Mucosa of stomach (tissue), 1 donor: ENCODE data around the gene SMC4.
"Not testable (repeated sequence)": the region's sequence is repeated elsewhere in the genome, so short reads cannot be mapped to it uniquely, and the experiment has no call there.

Experiments used
- H3K27me3 ChIP-seq: one replicate; pipeline ENCODE4 v1.7.0; 2013; ENCODE audit warnings: mild to moderate bottlenecking, low read length; ENCODE audit not compliant: control insufficient read depth, insufficient read depth
- H3K36me3 ChIP-seq: one replicate; pipeline ENCODE4 v1.7.0; 2013; ENCODE audit warnings: low read length; ENCODE audit not compliant: control insufficient read depth, insufficient read depth
- H3K4me1 ChIP-seq: one replicate; pipeline ENCODE4 v1.7.0; 2013; ENCODE audit warnings: mild to moderate bottlenecking, low read length; ENCODE audit not compliant: control insufficient read depth, insufficient read depth
- H3K4me3 ChIP-seq: one replicate; pipeline ENCODE4 v1.7.0; 2013; ENCODE audit warnings: low read length
- H3K9ac ChIP-seq: one replicate; pipeline ENCODE4 v1.7.0; 2013; ENCODE audit warnings: mild to moderate bottlenecking, low read length, moderate library complexity
- H3K9me3 ChIP-seq: one replicate; pipeline ENCODE4 v1.7.0; 2013; ENCODE audit warnings: mild to moderate bottlenecking, low read length, moderate library complexity; ENCODE audit not compliant: control insufficient read depth
- donor health status: Pancreatic carcinoma.

SMC4 gene

GRCh38 chr3:160399125-160400029 is at the start of gene SMC4, which contains the start of gene IFT80:
Gene SMC4, plus strand, starts transcription at chr3:160399650. Its CDS starts 1,177 bp downstream, at chr3:160400827.
Gene IFT80, minus strand, starts transcription at chr3:160399225. Its CDS starts 14,625 bp downstream, at chr3:160384600.
- Histone ChIP-seq H3K9ac (peak within 1 kb of the TSS; percentile 91), H3K4me1 (no peaks in the 10 kb centered on the region), H3K9me3 (no peaks in the 10 kb centered on the region), H3K4me3 (peak within 1 kb of the TSS; percentile 92), H3K36me3 (no peaks in the 10 kb centered on the region), H3K27me3 (no peaks in the 10 kb centered on the region)

DNA sequence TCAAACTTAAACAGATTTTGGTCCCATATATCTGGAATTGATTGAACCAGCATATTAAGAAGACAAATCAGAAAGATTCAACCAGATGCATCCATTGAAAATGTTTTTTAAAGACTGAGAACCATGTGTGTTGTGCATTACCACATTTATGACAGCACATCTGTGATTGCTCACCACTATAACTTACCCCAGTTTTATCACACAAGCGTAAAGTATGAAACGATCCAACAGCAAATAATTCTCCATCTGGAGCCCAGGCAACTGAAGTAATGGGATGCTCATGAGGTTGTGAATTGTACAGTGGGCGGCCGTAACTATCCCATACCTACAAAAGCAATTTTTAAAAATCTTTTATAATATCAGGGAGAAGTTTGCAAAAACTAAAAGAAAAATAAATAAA is 43.6 kb upstream of the SMC4 start:
- no peak overlapping the region for H3K4me3 ChIP-seq
- no peaks in the 10 kb centered on the region for H3K27me3 ChIP-seq
- no peaks in the 10 kb centered on the region for H3K4me1 ChIP-seq
- no peaks in the 10 kb centered on the region for H3K9me3 ChIP-seq
- H3K36me3 ChIP-seq = no peaks in the 10 kb centered on the region
- H3K9ac ChIP-seq = no peak overlapping the region

DNA sequence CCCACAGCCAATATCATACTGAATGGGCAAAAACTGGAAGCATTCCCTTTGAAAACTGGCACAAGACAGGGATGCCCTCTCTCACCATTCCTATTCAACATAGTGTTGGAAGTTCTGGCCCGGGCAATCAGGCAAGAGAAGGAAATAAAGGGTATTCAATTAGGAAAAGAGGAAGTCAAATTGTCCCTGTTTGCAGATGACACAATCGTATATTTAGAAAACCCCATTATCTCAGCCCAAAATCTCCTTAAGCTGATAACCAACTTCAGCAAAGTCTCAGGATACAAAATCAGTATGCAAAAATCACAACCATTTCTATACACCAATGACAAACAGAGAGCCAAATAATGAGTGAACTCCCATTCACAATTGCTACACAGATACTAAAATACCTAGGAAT is 36.6 kb upstream of the SMC4 start:
- H3K4me1 ChIP-seq, H3K27me3 ChIP-seq, H3K4me3 ChIP-seq, H3K9ac ChIP-seq, H3K36me3 ChIP-seq, H3K9me3 ChIP-seq: not testable (repeated sequence)

DNA sequence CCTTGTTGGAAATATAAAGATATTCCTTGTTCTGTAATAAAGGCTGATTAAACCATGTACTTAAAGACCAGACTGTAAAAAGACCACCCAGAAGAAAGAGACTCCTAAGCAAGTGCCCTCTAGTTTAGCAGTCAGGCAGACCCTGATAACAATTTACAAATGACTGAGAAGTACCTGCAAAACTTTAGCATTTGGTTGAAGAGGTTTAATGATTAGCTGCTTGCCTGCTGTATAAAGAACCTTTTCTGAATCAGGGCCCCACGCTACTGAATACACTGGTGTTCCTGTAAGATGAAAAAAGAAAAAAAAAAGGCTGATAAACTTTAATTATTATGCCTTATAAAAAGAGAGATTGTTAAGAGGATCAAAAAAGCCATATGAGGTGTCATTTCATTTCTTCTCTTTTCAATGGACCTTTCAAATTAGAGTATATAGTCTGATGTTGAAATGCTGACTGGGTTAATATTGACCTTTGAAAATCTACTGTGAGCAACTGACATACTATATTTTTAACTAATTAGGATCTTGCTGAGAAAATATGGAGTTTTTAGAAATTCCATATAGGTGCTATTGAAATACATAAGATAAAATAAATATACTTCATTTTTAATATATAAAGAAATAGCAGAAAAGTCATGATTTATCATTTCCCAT is 33.5 kb upstream of the SMC4 start:
- H3K9me3 ChIP-seq = no peaks in the 10 kb centered on the region
- no peak overlapping the region for H3K9ac ChIP-seq
- H3K4me1 ChIP-seq = no peaks in the 10 kb centered on the region
- no peaks in the 10 kb centered on the region for H3K27me3 ChIP-seq
- H3K36me3 ChIP-seq = no peaks in the 10 kb centered on the region
- no peak overlapping the region for H3K4me3 ChIP-seq

- Histone ChIP-seq H3K9me3 (no peaks in the 10 kb centered on the region), H3K36me3 (no peaks in the 10 kb centered on the region), H3K9ac (no peak overlapping the region), H3K4me1 (no peaks in the 10 kb centered on the region), H3K4me3 (no peak overlapping the region), H3K27me3 (no peaks in the 10 kb centered on the region)
Measured at GRCh38 chr3:160368804-160369203, 30.6 kb upstream of the SMC4 start.

- Histone ChIP-seq H3K9me3 (no peaks in the 10 kb centered on the region), H3K4me3 (no peak overlapping the region), H3K9ac (no peak overlapping the region), H3K4me1 (no peaks in the 10 kb centered on the region), H3K27me3 (no peaks in the 10 kb centered on the region), H3K36me3 (no peaks in the 10 kb centered on the region)
Measured at GRCh38 chr3:160369784-160370183, 29.7 kb upstream of the SMC4 start.

DNA sequence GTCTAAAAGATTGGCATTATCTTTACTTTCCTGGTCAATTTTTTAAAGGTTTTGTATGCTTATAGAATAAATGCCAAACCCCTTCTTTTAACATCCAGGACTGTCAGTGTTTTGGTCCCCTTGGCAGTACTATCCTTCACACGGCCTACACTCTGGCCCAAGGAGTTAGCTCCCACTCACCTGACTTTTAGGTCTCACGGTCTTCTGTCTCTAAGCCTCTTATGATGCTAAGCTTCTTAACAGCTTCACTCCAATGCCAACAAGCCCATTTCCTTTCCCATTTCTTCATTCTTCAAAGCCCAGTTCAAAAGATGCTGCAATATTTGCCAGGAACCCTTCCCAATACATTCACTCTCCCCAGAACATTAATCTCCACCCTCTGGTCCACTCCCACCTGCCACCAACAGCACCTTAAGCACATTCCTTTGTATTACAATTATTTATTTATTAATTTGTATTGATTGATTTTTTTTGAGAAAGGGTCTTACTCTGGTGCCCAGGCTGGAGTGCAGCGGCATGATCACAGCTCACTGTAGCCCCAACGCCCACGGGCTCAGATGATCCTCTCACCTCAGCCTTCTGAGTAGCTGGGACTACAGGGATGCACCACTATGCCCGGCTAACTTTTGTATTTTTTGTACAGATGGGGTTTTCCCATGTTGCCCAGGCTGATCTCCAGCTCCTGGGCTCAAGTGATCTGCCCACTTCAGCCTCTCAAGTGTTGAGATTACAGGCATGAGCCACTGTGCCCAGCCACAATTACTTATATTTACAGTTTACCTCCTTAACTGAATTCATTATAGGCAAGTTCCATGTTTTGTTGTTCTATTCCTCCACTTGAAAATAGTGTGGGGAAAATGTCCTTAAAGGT is 28.2 kb upstream of the SMC4 start:
- Histone ChIP-seq H3K4me1 (no peaks in the 10 kb centered on the region), H3K27me3 (no peaks in the 10 kb centered on the region), H3K36me3 (no peaks in the 10 kb centered on the region), H3K9ac (no peak overlapping the region), H3K4me3 (no peak overlapping the region), H3K9me3 (no peaks in the 10 kb centered on the region)

DNA sequence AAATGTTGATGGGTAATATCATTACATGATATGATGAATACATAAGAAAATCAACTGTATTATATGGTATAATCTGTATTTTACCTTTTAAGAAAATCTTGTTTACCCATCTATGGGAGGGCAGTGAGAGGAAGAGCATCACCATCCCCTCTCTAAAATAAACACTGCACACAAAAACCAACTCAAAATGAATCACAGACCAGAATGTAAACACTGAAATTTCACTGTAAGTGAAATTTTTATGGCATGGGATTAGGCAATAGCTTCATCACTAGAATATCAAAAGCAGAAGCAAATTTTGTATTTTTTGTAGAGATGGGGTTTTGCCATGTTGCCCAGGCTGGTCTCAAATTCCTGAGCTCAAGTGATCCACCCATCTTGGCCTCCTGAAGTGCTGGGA is 26.7 kb upstream of the SMC4 start:
- Histone ChIP-seq H3K4me1 (no peaks in the 10 kb centered on the region), H3K27me3 (no peaks in the 10 kb centered on the region), H3K36me3 (no peaks in the 10 kb centered on the region), H3K4me3 (no peak overlapping the region), H3K9me3 (no peaks in the 10 kb centered on the region), H3K9ac (no peak overlapping the region)

DNA sequence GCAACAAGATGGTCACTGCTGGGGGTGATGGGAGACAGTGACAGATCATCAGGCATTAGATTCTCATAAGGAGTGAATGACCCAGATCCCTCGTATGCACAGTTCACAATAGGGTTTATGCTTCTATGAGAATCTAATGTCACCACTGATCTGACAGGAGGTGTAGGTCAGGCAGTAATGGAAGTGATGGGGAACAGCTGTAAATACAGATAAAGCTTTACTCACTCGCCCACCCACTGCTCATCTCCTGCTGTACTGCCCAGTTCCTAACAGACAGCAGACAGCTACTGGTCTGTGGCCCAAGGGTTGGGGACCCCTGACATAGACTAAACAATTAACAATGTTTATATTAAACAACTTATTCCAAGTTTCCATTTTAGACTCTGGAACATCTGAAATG is 25.8 kb upstream of the SMC4 start:
- H3K4me3 ChIP-seq = no peak overlapping the region
- no peaks in the 10 kb centered on the region for H3K9me3 ChIP-seq
- no peak overlapping the region for H3K9ac ChIP-seq
- no peaks in the 10 kb centered on the region for H3K27me3 ChIP-seq
- H3K4me1 ChIP-seq = no peaks in the 10 kb centered on the region
- no peaks in the 10 kb centered on the region for H3K36me3 ChIP-seq

GRCh38 chr3:160374472-160374871 is 25.0 kb upstream of the SMC4 start:
- H3K36me3 ChIP-seq = no peaks in the 10 kb centered on the region
- no peaks in the 10 kb centered on the region for H3K27me3 ChIP-seq
- H3K9me3 ChIP-seq = no peaks in the 10 kb centered on the region
- no peak overlapping the region for H3K4me3 ChIP-seq
- no peak overlapping the region for H3K9ac ChIP-seq
- H3K4me1 ChIP-seq = no peaks in the 10 kb centered on the region

GRCh38 chr3:160374925-160375324 is 24.5 kb upstream of the SMC4 start:
- Histone ChIP-seq H3K27me3 (no peaks in the 10 kb centered on the region), H3K9ac (no peak overlapping the region), H3K9me3 (no peaks in the 10 kb centered on the region), H3K4me1 (no peaks in the 10 kb centered on the region), H3K4me3 (no peak overlapping the region), H3K36me3 (no peaks in the 10 kb centered on the region)

GRCh38 chr3:160376681-160377080 is 22.8 kb upstream of the SMC4 start:
- H3K36me3 ChIP-seq = no peaks in the 10 kb centered on the region
- H3K9ac ChIP-seq = no peak overlapping the region

More at GRCh38 chr3:160376681-160377080, 22.8 kb upstream of the SMC4 start:
- H3K4me1 ChIP-seq = no peaks in the 10 kb centered on the region
- no peak overlapping the region for H3K4me3 ChIP-seq
- H3K27me3 ChIP-seq = no peaks in the 10 kb centered on the region
- no peaks in the 10 kb centered on the region for H3K9me3 ChIP-seq
